CMK (cell line): Measurements from ENCODE around the gene MICAL3.

Experiments
- DNase-seq: peaks from one replicate; pipeline ENCODE4 v3.0.0-alpha.2; 2010; ENCODE audit warnings: low read depth

The MICAL3 gene

GRCh38 chr22:17911312-17911705 is 113.1 kb downstream of the MICAL3 start:
- DNase-seq = no peak

- DNase-seq = no peak
Measured at GRCh38 chr22:17910561-17911311, 113.6 kb downstream of the MICAL3 start.

GRCh38 chr22:17907748-17908051 is 116.7 kb downstream of the MICAL3 start:
- no peak for DNase-seq

- DNase-seq = no peak
Measured at GRCh38 chr22:17906978-17907747, 117.2 kb downstream of the MICAL3 start.

GRCh38 chr22:17905445-17905844 is 118.9 kb downstream of the MICAL3 start:
- DNase-seq = no peak

GRCh38 chr22:17903564-17904295 is 120.6 kb downstream of the MICAL3 start:
- DNase-seq = no peak

- DNase-seq = no peak
Measured at GRCh38 chr22:17902960-17903359, 121.4 kb downstream of the MICAL3 start.

- no peak for DNase-seq
Measured at GRCh38 chr22:17898375-17898774, 126.0 kb downstream of the MICAL3 start.

GRCh38 chr22:17897858-17898257 is 126.5 kb downstream of the MICAL3 start:
- DNase-seq = no peak

GRCh38 chr22:17897426-17897825 is 126.9 kb downstream of the MICAL3 start:
- no peak for DNase-seq

GRCh38 chr22:17896586-17896985 is 127.8 kb downstream of the MICAL3 start:
- DNase-seq = no peak

- DNase-seq = peak; percentile 15
Measured at GRCh38 chr22:17893900-17894535, 130.3 kb downstream of the MICAL3 start.

GRCh38 chr22:17892376-17892775 is 132.0 kb downstream of the MICAL3 start:
- no peak for DNase-seq

- DNase-seq = no peak
Measured at GRCh38 chr22:17891481-17892167, 132.7 kb downstream of the MICAL3 start.

GRCh38 chr22:17890892-17891291 is 133.5 kb downstream of the MICAL3 start:
- DNase-seq = no peak

GRCh38 chr22:17890245-17890671 is 134.1 kb downstream of the MICAL3 start:
- DNase-seq = no peak

- DNase-seq = no peak
Measured at GRCh38 chr22:17888855-17889254, 135.5 kb downstream of the MICAL3 start.

GRCh38 chr22:17888439-17888838 is 135.9 kb downstream of the MICAL3 start:
- DNase-seq = no peak

GRCh38 chr22:17884893-17885292 is 139.5 kb downstream of the MICAL3 start:
- no peak for DNase-seq

- no peak for DNase-seq
Measured at GRCh38 chr22:17884084-17884483, 140.3 kb downstream of the MICAL3 start.

GRCh38 chr22:17883356-17883755 is 141.0 kb downstream of the MICAL3 start:
- DNase-seq = no peak

- DNase-seq = no peak
Measured at GRCh38 chr22:17882727-17883126, 141.6 kb downstream of the MICAL3 start.
